MM.1S (cell line): Measurements from ENCODE around the gene FXYD4.

Experiments used
- DNase-seq: peaks from one replicate; pipeline ENCODE4 v3.0.0-alpha.2; 2015
- H2AFZ ChIP-seq: fragments of 300-600 bp; sonication (generic); 2 replicates; pipeline ENCODE4 v1.6.0; 2016; ENCODE audit warnings: antibody characterized with exemption, low read length
- H3F3A ChIP-seq: fragments of 300-600 bp; sonication (generic); 2 replicates; pipeline ENCODE4 v1.6.1; 2016; ENCODE audit warnings: mild to moderate bottlenecking, antibody characterized with exemption, low read length, moderate library complexity, mixed read lengths; ENCODE audit not compliant: insufficient read depth
- H3K27ac ChIP-seq: fragments of 300-600 bp; sonication (generic); 2 replicates; pipeline ENCODE4 v1.5.1; 2016; ENCODE audit warnings: mild to moderate bottlenecking, low read length
- H3K27me3 ChIP-seq: fragments of 300-600 bp; sonication (generic); replicated peaks from 2 replicates; pipeline ENCODE4 v1.6.0; 2016; ENCODE audit warnings: low read length; ENCODE audit not compliant: insufficient read depth
- H3K36me3 ChIP-seq: fragments of 300-600 bp; sonication (generic); replicated peaks from 2 replicates; pipeline ENCODE4 v1.6.1; 2016; ENCODE audit warnings: mild to moderate bottlenecking, low read length, mixed read lengths; ENCODE audit not compliant: insufficient read depth
- H3K4me1 ChIP-seq: fragments of 300-600 bp; sonication (generic); 2 replicates; pipeline ENCODE4 v1.6.1; 2016; ENCODE audit warnings: low read length, mixed read lengths
- H3K4me2 ChIP-seq: fragments of 300-600 bp; sonication (generic); 2 replicates; pipeline ENCODE4 v1.6.0; 2016; ENCODE audit warnings: low read depth, low read length
- H3K4me3 ChIP-seq: fragments of 300-600 bp; sonication (generic); 2 replicates; pipeline ENCODE4 v1.5.1; 2016; ENCODE audit warnings: low read length, mixed read lengths
- H3K79me2 ChIP-seq: fragments of 300-600 bp; sonication (generic); 2 replicates; pipeline ENCODE4 v1.6.1; 2016; ENCODE audit warnings: mixed run types, low read length, mixed read lengths
- H3K9ac ChIP-seq: fragments of 300-600 bp; sonication (generic); 2 replicates; pipeline ENCODE4 v1.6.1; 2016; ENCODE audit warnings: low read length, mixed read lengths
- H3K9me2 ChIP-seq: fragments of 300-600 bp; sonication (generic); replicated peaks from 2 replicates; pipeline ENCODE4 v1.6.1; 2016; ENCODE audit warnings: mild to moderate bottlenecking, low read length, mixed read lengths; ENCODE audit not compliant: insufficient read depth
- H3K9me3 ChIP-seq: fragments of 300-600 bp; sonication (generic); replicated peaks from 2 replicates; pipeline ENCODE4 v1.6.1; 2016; ENCODE audit warnings: mild to moderate bottlenecking, low read length, mixed read lengths; ENCODE audit not compliant: insufficient read depth
- H4K20me1 ChIP-seq: fragments of 300-600 bp; sonication (generic); 2 replicates; pipeline ENCODE4 v1.6.1; 2016; ENCODE audit warnings: mild to moderate bottlenecking, low read length, moderate library complexity, mixed read lengths; ENCODE audit not compliant: insufficient read depth
- EZH2 ChIP-seq: fragments of 300-600 bp; sonication (generic); optimal IDR thresholded peaks from 2 replicates; pipeline ENCODE3; 2017; ENCODE audit warnings: low read depth, mild to moderate bottlenecking, antibody characterized with exemption, low read length, mixed read lengths
- EZH2phosphoT487 ChIP-seq: fragments of 300-600 bp; sonication (generic); IDR thresholded peaks from 2 replicates; pipeline ENCODE4 v1.6.1; 2018; ENCODE audit warnings: antibody characterized with exemption, low read length
- TF ChIP-seq, protein P1 (sequence below): fragments of 300-600 bp; sonication (generic); IDR thresholded peaks from 2 replicates; pipeline ENCODE4 v1.5.1; 2016; ENCODE audit warnings: antibody characterized with exemption, low read length, mixed read lengths

The FXYD4 gene

DNA sequence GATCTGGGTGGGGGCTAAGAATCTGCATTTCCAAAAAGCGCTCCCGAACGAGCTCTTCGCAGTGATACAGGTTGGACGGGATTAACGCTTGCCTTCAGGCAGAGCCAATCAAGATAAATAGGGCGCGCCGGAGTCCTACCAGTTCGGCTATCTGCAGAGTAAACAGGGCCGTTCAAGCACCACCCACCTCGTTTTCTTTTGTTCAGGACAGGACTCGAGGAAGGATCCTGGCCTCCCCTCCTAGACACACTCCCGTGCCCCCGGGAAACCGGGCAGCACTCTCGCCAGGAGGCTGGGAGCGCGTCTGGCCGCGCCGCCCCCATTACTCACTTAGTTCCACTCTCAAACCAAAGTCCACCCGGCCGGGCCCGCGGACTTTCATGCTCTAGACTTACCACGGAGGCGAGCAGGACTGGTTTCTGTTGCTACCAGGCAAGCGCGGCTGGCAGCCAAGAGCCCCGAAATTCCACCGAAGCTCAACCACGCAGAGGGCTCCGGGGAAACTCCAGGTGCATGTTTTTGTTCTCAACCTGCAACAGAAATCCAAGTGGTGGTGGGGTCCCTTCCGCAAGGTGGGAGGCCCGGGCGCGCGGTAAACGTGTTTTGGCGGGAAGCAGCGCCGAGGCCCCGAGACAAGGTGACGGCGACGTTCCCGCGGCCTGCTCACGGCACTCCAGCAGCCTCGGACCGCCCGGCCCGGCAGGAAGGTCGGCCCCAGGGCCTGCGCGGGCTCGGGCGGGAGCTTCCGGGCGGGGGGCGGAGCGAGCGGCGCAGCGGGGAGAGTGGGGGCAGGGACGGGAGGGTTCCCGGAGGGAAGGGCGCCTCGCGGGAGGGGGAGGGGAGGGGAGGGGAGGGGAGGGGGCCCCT is 24.9 kb downstream of the FXYD4 start:
- Histone ChIP-seq H3K9me2 (no peaks in the 10 kb centered on the region), H3K4me2 (peak overlapping the region; percentile 82), H3F3A (peaks cover 72% of the 10 kb centered on the region), H3K27me3 (no peaks in the 10 kb centered on the region), H3K9ac (peak overlapping the region; percentile 94), H3K36me3 (peaks cover 18% of the 10 kb centered on the region), H3K9me3 (no peaks in the 10 kb centered on the region), H3K79me2 (peaks cover 95% of the 10 kb centered on the region), H2AFZ (no peak overlapping the region; the same call in 1 of the 2 replicates), H3K4me1 (peaks cover 42% of the 10 kb centered on the region), H3K4me3 (peak overlapping the region; percentile 87), H3K27ac (peak overlapping the region; percentile 91), H4K20me1 (peaks cover 50% of the 10 kb centered on the region)
- peak; percentile 79 for DNase-seq
- TF ChIP-seq, protein P1, sequence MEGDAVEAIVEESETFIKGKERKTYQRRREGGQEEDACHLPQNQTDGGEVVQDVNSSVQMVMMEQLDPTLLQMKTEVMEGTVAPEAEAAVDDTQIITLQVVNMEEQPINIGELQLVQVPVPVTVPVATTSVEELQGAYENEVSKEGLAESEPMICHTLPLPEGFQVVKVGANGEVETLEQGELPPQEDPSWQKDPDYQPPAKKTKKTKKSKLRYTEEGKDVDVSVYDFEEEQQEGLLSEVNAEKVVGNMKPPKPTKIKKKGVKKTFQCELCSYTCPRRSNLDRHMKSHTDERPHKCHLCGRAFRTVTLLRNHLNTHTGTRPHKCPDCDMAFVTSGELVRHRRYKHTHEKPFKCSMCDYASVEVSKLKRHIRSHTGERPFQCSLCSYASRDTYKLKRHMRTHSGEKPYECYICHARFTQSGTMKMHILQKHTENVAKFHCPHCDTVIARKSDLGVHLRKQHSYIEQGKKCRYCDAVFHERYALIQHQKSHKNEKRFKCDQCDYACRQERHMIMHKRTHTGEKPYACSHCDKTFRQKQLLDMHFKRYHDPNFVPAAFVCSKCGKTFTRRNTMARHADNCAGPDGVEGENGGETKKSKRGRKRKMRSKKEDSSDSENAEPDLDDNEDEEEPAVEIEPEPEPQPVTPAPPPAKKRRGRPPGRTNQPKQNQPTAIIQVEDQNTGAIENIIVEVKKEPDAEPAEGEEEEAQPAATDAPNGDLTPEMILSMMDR: no peak
- TF ChIP-seq EZH2 (no peak), EZH2phosphoT487 (no peak)

DNA sequence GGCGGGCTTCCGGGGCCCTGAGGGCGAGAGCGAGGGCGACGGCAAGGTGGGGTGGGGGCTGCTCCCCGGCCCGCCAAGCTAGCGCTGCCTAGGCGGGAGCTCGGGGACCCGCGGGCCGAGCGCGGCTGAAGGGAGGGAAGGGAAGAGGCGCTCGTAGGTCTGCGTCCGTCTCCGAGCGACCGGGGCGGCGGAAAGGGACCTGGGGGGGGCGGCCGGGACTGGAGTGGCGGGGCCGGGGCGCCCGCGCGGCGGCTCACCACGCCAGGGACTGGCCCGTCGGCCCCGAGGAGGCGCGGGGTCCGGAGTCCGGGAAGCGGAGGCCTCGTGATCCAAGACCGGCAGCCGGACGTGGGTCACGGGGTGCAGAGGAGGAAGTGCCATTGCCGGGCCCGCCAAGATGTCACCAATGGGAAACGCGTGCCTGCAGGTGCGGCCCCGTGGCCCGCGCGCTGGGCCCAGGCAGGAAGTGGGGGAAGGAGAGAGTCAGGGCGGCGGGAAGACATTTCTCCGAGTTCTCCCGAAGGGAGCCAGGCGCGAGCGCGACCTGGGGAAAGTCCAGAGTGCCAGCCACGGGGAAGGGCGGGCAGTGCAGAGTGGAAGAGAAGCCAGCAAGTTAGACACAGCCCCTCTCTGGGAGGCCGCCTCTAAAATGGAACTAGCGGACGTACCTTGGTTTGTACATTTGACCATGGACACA is 25.6 kb downstream of the FXYD4 start:
- no peak for TF ChIP-seq EZH2
- TF ChIP-seq, protein P1: no peak
- TF ChIP-seq EZH2phosphoT487: no peak
- Histone ChIP-seq H3K36me3 (peaks cover 21% of the 10 kb centered on the region), H4K20me1 (peaks cover 52% of the 10 kb centered on the region), H2AFZ (no peak overlapping the region), H3K79me2 (peaks cover 95% of the 10 kb centered on the region), H3K4me3 (peak overlapping the region; percentile 87), H3K9me3 (no peaks in the 10 kb centered on the region), H3K9me2 (no peaks in the 10 kb centered on the region), H3K27ac (peak overlapping the region; percentile 91), H3K4me2 (peak overlapping the region; percentile 82), H3K9ac (peak overlapping the region; percentile 94), H3F3A (peaks cover 77% of the 10 kb centered on the region), H3K4me1 (peaks cover 48% of the 10 kb centered on the region), H3K27me3 (no peaks in the 10 kb centered on the region)
- DNase-seq: peak; percentile 93

DNA sequence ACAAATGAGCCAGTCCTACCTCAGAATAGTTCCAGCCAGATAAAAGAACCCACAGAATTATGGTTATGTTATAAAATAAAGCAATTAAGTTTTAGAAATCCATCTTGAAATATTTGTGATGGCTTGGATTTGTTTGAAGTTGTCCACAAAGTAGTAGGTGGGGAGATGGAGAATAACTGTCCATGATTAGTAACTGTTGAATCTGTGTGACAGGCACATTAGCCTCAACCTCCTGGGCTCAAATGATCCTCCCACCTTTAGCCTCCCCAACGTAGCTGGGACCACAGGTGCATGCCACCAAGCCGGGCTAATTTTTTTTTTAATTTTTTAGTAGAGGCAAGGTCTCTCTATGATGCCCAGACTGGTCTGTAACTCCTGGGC is 27.5 kb downstream of the FXYD4 start:
- TF ChIP-seq, protein P1: no peak
- TF ChIP-seq EZH2 (no peak), EZH2phosphoT487 (no peak)
- Histone ChIP-seq H3K9me3 (no peaks in the 10 kb centered on the region), H3K79me2 (peaks cover 95% of the 10 kb centered on the region), H3K9ac (peak overlapping the region; percentile 94; the same call in 1 of the 2 replicates), H3F3A (peaks cover 80% of the 10 kb centered on the region), H3K9me2 (no peaks in the 10 kb centered on the region), H3K36me3 (peaks cover 12% of the 10 kb centered on the region), H3K27me3 (no peaks in the 10 kb centered on the region), H3K27ac (peak overlapping the region; percentile 91; the same call in 1 of the 2 replicates), H3K4me2 (peak overlapping the region; percentile 82), H3K4me3 (peak overlapping the region; percentile 12; the same call in 1 of the 2 replicates), H2AFZ (no peak overlapping the region), H3K4me1 (peaks cover 62% of the 10 kb centered on the region), H4K20me1 (peaks cover 61% of the 10 kb centered on the region)
- DNase-seq: no peak
